Measurements from ENCODE around the gene OARD1. TPM values are rescaled to one million over a fixed set of nuclear protein-coding genes. Genes with fewer than 3 reads are reported as not detected.
"Not testable (repeated sequence)": the region's sequence is repeated elsewhere in the genome, so short reads cannot be mapped to it uniquely, and the experiment has no call there.

OARD1 gene, protein sequence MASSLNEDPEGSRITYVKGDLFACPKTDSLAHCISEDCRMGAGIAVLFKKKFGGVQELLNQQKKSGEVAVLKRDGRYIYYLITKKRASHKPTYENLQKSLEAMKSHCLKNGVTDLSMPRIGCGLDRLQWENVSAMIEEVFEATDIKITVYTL
- 10.3 and 12.8 TPM in 2 replicates for total RNA-seq (2014; rRNA removed)
- 14.9 TPM for polyA plus RNA-seq (2012)

DNA sequence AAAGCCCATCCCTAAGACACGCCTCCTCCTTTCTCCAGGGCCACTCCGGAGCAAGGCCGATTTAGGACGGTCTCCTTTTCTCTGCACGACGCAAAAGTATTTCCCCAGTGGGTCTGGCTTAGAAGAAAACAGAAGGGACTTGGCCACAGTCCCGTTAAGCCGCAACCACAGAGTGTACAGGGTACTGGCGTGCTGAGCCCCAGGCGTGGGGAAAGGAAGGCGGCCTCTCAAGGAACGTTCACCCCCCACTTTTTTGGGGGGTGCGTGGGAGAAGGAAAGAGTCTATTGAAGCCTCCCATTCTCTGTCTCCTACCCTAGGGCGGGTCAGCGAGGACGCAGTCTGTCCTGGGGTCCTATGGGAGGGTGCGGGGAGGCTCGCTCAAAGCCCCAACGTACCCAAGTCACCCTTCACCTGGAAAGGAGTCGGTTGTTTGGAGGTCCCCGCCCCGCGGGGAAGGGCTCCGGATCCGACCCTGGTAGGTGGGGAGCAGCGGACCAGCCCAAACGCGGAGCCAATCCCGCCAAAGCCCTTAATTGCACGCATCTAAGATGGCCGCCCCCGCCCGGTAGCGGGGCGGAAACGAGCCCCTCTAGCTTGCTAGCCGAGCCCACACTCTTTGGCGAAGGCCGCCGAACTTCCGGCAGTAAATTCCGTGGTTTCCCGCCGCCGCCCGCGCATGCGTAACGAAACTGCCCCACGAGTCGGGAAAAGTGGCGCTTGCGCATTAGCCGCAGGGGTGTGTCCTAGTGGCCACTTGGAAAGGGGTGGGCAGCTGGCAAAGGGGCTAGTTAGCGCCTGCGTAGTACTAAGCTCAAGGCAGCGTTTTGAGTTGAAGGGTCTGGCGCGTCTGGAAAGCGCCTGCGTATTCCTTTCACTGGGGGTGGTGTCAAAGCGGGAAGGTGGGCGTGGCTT, at the start of gene OARD1:
OARD1 (minus strand) TSS at position 434 of the 913 bp plus-strand sequence. CDS start 722 bp downstream, outside the sequence.
- DNase-seq (ENCODE audit: low read depth): peak; percentile 99

DNA sequence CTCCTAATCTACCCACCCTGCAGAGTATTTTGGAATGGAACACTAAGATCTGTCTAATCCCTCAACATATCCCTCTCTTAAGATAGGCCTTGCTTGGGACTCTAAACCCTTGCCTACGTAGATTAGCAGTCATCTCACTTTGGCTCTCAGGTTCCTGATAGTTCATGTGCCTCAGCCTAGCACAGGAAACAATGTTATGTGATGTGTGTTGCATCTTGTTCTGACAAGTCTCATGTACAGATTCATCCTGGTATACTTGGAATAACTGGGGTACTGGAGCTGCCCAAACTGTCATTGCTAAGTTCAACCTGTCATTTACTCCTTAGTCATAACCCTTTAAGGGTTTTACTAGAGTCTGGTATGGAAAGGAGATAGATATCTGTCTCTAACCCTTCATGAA, 47.9 kb upstream of the OARD1 start:
- DNase-seq (ENCODE audit: low read depth): no peak

DNA sequence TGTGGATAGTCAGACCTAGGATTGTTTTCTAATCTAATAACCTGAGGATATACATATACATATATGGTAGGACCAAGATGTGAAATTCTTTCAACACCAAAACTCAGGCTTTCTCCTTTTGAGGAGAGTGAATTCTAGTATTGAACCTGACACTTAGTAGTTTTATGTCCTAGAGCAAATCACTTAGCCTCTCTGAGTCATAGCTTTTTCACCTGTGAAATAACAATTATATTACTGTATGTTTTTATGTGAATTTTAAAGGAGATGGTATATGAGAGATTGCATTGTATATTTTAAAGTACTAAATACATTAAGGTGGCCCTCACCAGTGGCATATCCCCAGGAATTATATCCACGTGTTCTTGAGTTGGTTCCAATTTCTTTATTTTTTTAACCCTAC, 47.4 kb upstream of the OARD1 start:
- no peak for DNase-seq (ENCODE audit: low read depth)

DNA sequence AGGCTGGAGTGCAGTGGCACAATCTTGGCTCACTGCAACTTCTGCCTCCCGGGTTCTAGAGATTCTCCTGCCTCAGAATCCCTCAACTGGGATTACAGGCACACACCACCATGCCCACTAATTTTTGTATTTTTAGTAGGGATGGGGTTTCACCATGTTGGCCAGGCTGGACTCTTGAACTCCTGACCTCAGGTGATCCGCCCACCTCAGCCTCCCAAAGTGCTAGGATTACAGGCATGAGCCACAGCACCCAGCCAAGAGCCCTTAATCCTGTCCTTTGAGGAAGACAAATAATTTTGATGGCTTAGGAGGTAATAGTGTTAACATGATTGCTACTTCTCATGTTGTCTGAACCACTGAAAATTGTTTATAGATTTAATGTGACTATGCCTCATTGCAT, 42.9 kb upstream of the OARD1 start:
- not testable (repeated sequence) for DNase-seq (ENCODE audit: low read depth)

DNA sequence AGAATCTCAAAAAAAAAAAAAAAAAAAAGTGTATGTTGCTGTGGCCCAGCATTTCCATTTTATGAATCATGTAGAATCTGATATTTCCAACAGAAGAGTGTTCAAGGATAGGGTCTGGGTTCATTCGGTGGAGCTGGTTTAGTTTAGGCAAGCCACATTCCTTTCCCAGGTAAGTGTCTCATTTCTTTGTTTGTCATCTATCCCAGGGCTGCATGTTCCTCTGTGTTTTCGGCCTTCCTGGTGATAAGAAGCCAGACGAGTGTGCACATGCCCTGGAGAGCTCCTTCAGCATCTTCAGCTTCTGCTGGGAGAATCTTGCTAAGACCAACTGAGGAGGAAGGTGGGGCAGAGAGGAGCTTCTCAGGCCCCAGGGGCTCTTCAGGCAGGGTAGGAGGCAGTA, 38.9 kb upstream of the OARD1 start:
- no peak for DNase-seq (ENCODE audit: low read depth)

DNA sequence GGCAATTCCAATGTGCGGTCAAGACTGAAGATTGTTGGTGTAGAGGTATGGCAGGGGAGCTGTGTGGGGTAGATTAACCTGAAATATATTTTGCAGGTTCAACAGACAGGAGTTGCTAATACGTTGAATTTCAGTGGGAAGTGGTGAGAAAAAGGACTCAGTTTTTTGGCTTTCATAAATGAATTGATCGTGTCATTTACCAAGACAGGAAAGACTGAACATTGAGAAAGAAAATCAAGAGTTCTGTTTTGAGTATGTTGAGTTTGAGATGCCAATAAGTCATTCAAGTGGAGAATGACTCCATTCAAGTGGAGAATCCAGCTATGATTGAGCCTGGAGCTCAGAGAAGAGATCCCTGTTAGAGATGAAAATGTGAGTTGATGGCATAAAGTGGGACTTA, 31.7 kb upstream of the OARD1 start:
- no peak for DNase-seq (ENCODE audit: low read depth)

DNA sequence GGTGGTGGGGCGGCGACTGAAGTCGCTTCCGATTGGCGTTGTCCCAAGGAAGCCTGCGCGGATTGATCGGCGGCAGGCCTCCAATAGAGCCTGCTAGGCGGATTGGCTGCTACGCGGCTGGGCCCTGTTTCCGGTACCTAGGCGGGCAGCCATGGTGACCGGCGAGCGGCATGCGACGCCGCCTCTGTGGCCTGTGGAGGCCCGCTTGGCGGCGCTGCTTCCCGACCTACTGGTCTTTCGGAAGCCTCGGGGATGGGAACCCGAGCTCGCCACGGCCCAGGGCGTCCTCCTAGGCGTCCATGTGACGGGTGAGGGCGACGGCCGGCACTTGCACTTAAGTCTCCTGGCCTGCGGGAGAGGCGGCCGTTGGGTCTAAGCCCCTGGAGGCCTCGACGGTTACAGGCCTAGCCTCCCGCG, 28.7 kb upstream of the OARD1 start:
- DNase-seq (ENCODE audit: low read depth): no peak

DNA sequence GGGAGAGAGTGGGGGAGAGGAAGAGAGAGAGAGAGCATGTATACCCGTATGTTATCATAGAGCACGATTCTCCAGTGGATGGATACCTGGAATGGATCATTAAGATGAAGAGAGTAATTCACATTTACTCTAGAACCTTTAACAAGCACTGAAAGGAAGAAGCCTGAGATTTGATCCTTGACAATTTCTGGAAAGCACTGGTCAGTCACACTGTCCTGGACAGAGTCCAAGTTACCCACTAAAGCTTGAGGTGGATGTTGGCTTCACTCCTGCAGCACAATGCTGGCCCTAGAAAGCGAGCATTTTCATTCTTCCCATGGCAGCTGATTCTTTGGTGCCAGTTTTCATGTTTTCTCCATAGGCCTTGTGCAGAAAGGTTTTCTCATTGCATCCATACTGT, 26.2 kb upstream of the OARD1 start:
- peak; percentile 7 for DNase-seq (ENCODE audit: low read depth)

DNA sequence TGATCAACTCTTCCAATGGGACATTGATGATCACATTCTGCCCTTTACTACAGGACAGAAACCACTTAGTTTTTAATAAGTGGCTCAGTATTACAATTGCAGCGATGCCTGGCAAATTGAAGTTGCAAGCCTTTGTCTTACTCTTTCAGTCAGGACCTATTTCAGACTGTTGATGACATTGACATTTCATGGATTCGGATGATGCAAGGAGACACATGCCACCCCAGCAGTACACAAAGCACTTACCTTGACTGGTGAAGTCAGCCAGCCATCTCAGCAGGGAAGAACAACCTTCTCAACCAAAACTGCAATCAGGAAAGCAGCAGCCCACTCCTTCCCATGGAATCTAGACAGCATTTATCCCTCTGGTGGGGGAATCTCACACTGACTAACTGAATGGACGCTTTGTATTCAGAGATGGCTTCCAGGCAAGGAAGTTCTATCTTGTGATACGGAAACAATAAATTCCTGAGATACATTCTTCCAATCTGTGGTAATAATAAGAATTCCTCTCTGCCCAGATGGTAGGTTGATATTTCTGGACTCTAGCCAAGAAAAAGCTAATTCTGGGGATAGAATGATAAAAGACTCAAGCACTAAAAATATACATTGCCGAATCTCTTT, 25.4 kb upstream of the OARD1 start:
- peak; percentile 38 for DNase-seq (ENCODE audit: low read depth)

DNA sequence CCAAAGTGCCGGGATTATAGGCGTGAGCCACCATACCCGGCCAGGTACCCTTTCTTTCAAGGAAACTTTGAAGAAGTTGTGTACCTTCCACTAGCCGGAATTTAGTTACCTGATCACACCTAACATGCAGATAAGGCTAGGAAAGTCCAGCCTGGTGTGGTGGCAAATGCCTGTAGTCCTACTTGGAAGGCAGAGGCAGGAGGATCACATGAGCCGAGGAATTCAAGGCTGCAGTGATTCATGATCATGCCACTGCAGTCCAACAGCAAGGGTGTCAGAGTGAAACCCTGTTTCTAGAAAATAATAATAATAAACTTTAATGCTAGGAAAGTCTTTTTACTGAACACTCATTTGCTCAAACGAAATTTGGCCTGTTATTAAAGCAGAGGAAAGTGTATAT, 21.6 kb upstream of the OARD1 start:
- DNase-seq (ENCODE audit: low read depth): no peak

DNA sequence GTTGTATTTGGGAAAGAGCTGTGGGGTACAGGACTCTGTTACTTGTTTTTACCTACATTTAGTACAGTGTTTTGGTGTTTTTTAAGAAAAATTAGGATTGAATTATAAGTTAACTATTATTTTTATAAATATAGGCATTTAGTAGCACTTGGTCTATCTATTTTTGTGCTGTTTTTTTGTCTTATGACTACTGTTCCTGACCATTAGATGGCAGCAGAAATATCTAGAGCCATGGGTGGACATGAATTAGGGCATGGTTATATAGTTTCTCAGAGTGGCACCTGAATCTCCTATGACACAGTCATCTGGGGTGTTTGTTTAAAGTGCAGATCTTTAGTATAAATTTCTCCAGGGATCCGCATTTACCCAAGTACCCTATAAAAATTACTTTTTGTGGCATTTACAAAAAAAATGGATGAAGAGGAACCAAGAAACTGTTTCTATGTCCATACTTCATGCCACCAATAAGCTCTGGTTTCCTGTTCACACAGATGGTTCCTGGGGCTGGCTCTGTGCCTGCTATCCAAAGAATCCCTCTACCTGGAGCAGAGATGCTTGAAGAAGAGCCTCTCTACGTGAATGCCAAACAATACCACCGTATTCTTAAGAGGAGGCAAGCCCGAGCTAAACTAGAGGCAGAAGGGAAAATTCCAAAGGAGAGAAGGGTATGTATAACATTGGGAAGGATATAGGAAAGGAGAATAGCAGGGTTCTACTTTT, 20.4 kb upstream of the OARD1 start:
- DNase-seq (ENCODE audit: low read depth): peak; percentile 23

DNA sequence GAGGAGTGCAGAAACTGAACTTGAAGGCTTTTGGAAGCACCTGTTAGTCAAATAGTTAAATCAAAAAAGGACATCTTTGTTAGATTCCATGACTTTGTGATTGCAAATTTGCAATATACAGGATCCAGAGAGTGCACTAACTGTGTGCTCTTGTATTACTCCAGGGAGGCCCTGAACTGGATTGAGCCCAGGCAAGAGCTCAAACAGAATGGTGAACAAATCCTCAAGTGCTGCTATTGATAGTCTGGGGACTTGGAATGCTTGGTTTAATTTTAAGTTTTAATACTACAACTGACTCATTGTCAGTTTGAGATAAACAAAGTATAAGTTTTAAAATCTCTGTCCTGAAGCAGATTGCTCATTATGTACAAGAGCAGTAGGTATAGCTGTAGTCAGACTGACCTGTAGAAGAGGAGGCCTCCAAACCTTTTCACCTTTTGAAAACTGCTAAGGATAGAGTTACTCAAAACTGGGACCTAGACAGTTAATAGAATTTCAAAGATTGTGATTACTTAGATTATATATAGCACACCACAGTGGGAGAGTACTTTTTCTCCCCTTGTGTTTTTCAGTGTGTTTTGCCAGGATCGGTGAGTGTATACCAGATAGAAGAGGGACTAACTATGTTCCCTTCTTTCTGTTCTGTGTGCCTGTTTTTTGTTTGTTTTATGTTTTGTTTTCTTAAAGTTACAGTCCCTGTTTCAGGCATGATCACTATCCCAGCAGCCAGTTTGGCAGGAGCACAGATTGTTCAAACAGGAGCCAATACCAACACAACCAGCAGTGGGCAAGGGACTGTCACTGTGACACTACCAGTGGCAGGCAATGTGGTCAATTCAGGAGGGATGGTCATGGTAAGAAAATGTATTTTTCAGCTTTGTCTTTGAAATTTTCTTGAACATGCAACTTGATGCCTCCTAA, 18.9 kb upstream of the OARD1 start:
- no peak for DNase-seq (ENCODE audit: low read depth)

DNA sequence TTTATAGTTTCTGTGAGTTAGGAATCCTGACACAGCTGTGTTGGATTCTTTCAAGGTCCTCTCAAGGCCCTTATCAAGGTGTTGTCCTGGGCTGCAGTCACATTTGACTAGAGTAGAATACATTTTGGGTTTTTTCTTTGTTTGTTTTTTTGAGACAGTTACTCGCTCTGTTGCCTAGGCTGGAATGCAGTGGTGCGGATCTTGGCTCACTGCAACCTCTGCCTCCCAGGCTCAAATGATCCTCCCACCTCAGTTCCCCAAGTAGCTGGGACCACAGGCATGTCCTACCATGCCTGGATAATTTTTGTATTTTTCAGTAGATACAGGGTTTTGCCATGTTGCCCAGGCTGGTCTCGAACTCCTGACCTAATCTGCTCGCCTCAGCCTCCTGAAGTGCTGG, 16.3 kb upstream of the OARD1 start:
- DNase-seq (ENCODE audit: low read depth): no peak

DNA sequence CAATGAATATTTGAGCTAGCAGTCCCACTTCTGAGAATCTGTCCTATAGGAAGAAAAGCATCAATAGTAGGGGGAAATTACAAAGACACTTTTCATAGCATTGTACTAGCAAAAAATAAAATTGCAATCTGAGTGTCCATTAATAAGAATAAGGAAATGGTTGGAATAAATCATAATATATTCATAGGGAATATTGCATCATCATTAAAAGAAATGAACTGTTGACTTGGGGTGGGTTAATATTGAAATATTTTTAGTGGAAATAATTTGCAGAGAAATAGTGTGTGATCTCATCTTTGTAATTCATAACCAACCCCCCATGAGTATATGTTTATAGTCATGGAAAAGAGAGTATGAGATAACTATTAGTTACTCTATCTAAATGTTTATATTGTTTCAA, 13.0 kb upstream of the OARD1 start:
- no peak for DNase-seq (ENCODE audit: low read depth)

DNA sequence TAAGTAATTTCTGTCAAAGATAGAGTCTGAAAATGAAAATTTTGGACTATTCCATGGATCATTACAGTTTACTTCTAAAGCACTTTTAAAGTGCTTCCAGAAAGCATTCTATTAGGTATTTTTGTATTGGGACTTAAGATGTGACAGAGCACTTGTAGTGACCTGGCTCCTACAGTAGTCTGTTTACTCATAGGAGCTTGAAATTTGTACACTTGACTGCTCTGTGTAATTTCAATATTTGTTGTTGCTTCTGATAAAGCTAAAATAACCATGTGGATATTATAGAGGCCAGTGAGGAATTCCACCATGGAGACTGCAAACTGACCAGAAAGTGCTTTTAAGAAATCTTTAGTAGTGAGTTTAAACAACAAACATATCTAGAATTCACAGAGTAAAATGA, 10.9 kb upstream of the OARD1 start:
- no peak for DNase-seq (ENCODE audit: low read depth)

DNA sequence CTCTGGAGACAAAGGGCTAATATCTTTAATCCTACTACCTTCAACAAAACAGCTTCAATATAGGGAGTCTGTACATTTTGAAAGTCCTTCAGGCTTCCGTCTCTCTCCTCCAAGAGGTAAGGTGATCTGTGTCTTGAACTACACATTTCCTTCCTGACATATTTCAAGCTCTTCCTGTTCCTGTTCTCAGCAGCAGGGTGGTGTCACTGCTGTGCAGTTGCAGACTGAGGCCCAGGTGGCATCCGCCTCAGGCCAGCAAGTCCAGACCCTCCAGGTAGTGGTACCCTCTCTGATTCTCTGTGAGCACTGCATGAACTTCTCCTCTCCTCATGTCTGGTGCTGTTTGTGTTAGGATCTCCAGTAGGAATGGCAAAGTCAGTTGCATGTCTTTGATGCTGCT, 8.5 kb upstream of the OARD1 start:
- DNase-seq (ENCODE audit: low read depth): no peak

DNA sequence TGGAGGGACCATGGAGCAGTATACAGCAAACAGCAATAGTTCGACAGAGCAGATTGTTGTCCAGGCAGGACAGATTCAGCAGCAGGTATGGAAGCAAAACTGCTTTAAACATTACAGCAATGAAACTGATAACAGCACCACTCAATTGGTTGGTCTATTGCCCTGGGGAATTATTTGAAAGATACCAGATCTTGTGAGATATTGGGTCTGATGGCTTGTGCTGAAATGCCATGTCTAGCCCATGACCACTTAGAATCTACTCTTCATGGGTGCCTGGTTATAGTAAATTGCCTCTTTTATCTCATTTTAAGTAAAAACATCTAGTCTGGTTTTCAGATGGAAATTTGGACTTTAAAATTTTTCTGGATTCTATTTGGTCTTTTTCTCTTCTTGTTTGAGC, 6.9 kb upstream of the OARD1 start:
- DNase-seq (ENCODE audit: low read depth): no peak

DNA sequence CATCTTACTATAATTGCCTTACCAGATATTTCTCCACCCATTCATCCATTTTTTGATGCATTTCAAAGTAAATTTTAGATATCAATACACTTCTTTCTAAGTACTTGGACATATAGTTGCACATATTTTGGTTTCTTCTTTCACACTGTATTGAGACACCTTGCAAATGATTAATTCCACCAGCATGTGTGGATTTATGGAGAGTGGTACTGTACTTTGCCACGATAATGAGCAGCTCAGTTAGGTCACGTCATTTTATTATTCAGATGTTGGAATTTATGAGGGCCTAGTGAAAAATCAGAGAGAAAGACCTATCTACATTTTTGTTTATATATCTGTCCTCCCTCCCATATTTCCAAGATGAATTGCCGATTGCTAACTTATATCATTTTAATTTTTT, 5.9 kb upstream of the OARD1 start:
- DNase-seq (ENCODE audit: low read depth): no peak

DNA sequence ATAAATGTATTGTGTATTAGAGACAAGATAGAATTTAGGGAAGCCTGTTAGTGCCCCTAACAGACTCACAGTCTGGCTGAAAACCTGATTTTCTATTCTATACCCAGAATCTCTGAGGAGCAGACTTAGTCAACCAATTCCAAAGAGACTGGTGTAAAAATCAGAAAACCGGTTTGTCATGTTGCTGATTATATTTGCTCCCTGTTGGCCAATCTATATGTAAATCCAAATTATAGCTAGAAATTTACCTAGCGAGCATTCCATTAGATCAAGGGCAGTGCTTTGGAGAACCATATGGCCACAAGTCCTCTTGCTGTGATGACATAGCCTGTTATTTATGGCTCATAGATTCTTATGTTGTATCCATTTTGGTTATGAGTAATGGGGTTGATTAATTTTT, 5.4 kb upstream of the OARD1 start:
- DNase-seq (ENCODE audit: low read depth): no peak

DNA sequence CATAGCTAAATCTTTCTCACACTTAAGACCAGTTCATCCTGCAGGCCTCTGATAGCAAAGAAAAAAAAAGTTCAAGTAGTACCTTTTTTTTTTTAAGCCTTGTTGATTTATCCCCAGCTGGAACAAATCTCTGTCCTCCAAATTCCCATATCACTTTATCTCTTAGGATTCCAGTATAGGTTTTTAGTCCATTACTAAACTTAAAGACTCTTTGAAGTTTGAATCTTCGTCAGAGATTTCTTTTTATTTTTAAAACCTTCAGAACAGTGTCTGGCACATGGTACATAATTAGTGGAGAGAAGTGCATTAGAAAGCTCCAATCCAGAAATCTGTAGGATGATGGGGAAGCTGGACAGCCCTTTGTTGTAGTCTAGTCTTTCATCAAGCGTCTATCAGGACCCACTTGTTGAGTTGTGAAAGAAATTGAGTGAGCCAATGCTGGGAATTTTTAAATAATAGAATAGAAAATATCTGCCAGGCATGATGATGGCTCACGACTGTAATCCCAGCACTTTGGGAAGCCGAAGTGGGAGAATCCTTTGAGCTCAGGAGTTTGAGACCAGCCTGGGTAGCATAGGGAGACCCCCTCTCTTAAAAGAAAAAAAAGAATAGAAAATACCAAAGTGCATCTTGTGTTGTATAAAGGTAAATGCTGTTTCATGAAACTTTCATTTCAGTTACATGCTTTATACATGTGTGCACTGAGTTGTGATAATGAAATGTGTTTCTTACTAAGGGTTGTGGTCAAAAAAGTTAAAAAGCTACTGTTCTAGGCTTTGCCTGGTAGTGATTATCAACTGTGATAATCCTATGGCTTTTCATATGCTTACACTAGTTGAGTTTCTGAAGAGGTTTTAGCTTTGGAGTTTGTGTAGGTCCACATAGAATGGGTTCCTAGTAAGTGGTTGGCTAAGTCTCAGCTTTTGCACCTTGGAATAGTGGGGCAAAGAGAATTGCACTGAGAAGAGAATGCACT, 3.8 kb upstream of the OARD1 start:
- no peak for DNase-seq (ENCODE audit: low read depth)

Data from LHCN-M2 (cell line).